Measurements from ENCODE around the gene SURF2.
A peak's percentile ranks its signal among the peaks of the same experiment; 100 is the strongest.
"Not testable (repeated sequence)": the region's sequence is repeated elsewhere in the genome, so short reads cannot be mapped to it uniquely, and the experiment has no call there.

The SURF2 gene

GRCh38 chr9:133329306-133330156 lies 26.8 kb upstream of the SURF2 start:
- peaks cover 13% of the 10 kb centered on the region for H3K4me1 ChIP-seq (ENCODE audit: control insufficient read depth, insufficient read depth, low read length)
- not testable (repeated sequence) for H3K9ac ChIP-seq (ENCODE audit: low read length); H3K36me3 ChIP-seq (ENCODE audit: control insufficient read depth, insufficient read depth, low read length); H3K4me3 ChIP-seq (ENCODE audit: low read length); H3K27me3 ChIP-seq (ENCODE audit: control insufficient read depth, insufficient read depth, low read length); H3K9me3 ChIP-seq (ENCODE audit: control insufficient read depth, low read length)

GRCh38 chr9:133331221-133331620 lies 25.1 kb upstream of the SURF2 start:
- H3K9ac ChIP-seq (ENCODE audit: low read length): no peak overlapping the region

GRCh38 chr9:133331641-133332380 lies 24.5 kb upstream of the SURF2 start:
- H3K4me1 ChIP-seq (ENCODE audit: control insufficient read depth, insufficient read depth, low read length): peaks cover 17% of the 10 kb centered on the region
- no peak overlapping the region for H3K9ac ChIP-seq (ENCODE audit: low read length)
- H3K27me3 ChIP-seq (ENCODE audit: control insufficient read depth, insufficient read depth, low read length): no peaks in the 10 kb centered on the region
- peaks cover 7% of the 10 kb centered on the region for H3K36me3 ChIP-seq (ENCODE audit: control insufficient read depth, insufficient read depth, low read length)
- no peaks in the 10 kb centered on the region for H3K9me3 ChIP-seq (ENCODE audit: control insufficient read depth, low read length)
- no peak overlapping the region for H3K4me3 ChIP-seq (ENCODE audit: low read length)

More at GRCh38 chr9:133331221-133331620, 25.1 kb upstream of the SURF2 start:
- Histone ChIP-seq H3K27me3 (ENCODE audit: control insufficient read depth, insufficient read depth, low read length) (no peaks in the 10 kb centered on the region), H3K9me3 (ENCODE audit: control insufficient read depth, low read length) (no peaks in the 10 kb centered on the region), H3K36me3 (ENCODE audit: control insufficient read depth, insufficient read depth, low read length) (peaks cover 7% of the 10 kb centered on the region), H3K4me1 (ENCODE audit: control insufficient read depth, insufficient read depth, low read length) (peaks cover 17% of the 10 kb centered on the region), H3K4me3 (ENCODE audit: low read length) (no peak overlapping the region)

GRCh38 chr9:133332381-133332730 lies 24.0 kb upstream of the SURF2 start:
- no peak overlapping the region for H3K4me3 ChIP-seq (ENCODE audit: low read length)
- H3K27me3 ChIP-seq (ENCODE audit: control insufficient read depth, insufficient read depth, low read length): no peaks in the 10 kb centered on the region
- H3K36me3 ChIP-seq (ENCODE audit: control insufficient read depth, insufficient read depth, low read length): peaks cover 7% of the 10 kb centered on the region
- H3K9me3 ChIP-seq (ENCODE audit: control insufficient read depth, low read length): no peaks in the 10 kb centered on the region
- no peak overlapping the region for H3K9ac ChIP-seq (ENCODE audit: low read length)
- peaks cover 17% of the 10 kb centered on the region for H3K4me1 ChIP-seq (ENCODE audit: control insufficient read depth, insufficient read depth, low read length)

GRCh38 chr9:133333011-133333410 lies 23.3 kb upstream of the SURF2 start:
- Histone ChIP-seq H3K36me3 (ENCODE audit: control insufficient read depth, insufficient read depth, low read length) (peaks cover 7% of the 10 kb centered on the region), H3K4me3 (ENCODE audit: low read length) (no peak overlapping the region), H3K4me1 (ENCODE audit: control insufficient read depth, insufficient read depth, low read length) (peaks cover 17% of the 10 kb centered on the region), H3K9ac (ENCODE audit: low read length) (no peak overlapping the region), H3K9me3 (ENCODE audit: control insufficient read depth, low read length) (no peaks in the 10 kb centered on the region), H3K27me3 (ENCODE audit: control insufficient read depth, insufficient read depth, low read length) (no peaks in the 10 kb centered on the region)

- Histone ChIP-seq H3K4me3 (ENCODE audit: low read length) (no peak overlapping the region), H3K4me1 (ENCODE audit: control insufficient read depth, insufficient read depth, low read length) (peaks cover 17% of the 10 kb centered on the region), H3K36me3 (ENCODE audit: control insufficient read depth, insufficient read depth, low read length) (peaks cover 7% of the 10 kb centered on the region), H3K27me3 (ENCODE audit: control insufficient read depth, insufficient read depth, low read length) (no peaks in the 10 kb centered on the region), H3K9ac (ENCODE audit: low read length) (peak overlapping the region; percentile 17), H3K9me3 (ENCODE audit: control insufficient read depth, low read length) (no peaks in the 10 kb centered on the region)
Observed at GRCh38 chr9:133333566-133333965, 22.8 kb upstream of the SURF2 start.

- H3K36me3 ChIP-seq (ENCODE audit: control insufficient read depth, insufficient read depth, low read length): peaks cover 7% of the 10 kb centered on the region
- H3K4me3 ChIP-seq (ENCODE audit: low read length): no peak overlapping the region
- H3K9me3 ChIP-seq (ENCODE audit: control insufficient read depth, low read length): no peaks in the 10 kb centered on the region
- peak overlapping the region; percentile 17 for H3K9ac ChIP-seq (ENCODE audit: low read length)
- peaks cover 17% of the 10 kb centered on the region for H3K4me1 ChIP-seq (ENCODE audit: control insufficient read depth, insufficient read depth, low read length)
- no peaks in the 10 kb centered on the region for H3K27me3 ChIP-seq (ENCODE audit: control insufficient read depth, insufficient read depth, low read length)
Observed at GRCh38 chr9:133334161-133334560, 22.2 kb upstream of the SURF2 start.

GRCh38 chr9:133334888-133335287 lies 21.5 kb upstream of the SURF2 start:
- peaks cover 17% of the 10 kb centered on the region for H3K4me1 ChIP-seq (ENCODE audit: control insufficient read depth, insufficient read depth, low read length)
- not testable (repeated sequence) for H3K9ac ChIP-seq (ENCODE audit: low read length); H3K36me3 ChIP-seq (ENCODE audit: control insufficient read depth, insufficient read depth, low read length); H3K27me3 ChIP-seq (ENCODE audit: control insufficient read depth, insufficient read depth, low read length); H3K9me3 ChIP-seq (ENCODE audit: control insufficient read depth, low read length); H3K4me3 ChIP-seq (ENCODE audit: low read length)

GRCh38 chr9:133335924-133336811 lies 20.2 kb upstream of the SURF2 start, which contains the start of gene SURF6:
Gene SURF6 (minus strand): TSS chr9:133336188. CDS start chr9:133336132, 56 bp downstream.
- peaks cover 8% of the 10 kb centered on the region for H3K36me3 ChIP-seq (ENCODE audit: control insufficient read depth, insufficient read depth, low read length)

GRCh38 chr9:133339641-133340040 lies 16.7 kb upstream of the SURF2 start:
- H3K36me3 ChIP-seq (ENCODE audit: control insufficient read depth, insufficient read depth, low read length): peaks cover 6% of the 10 kb centered on the region

More at GRCh38 chr9:133335924-133336811, 20.2 kb upstream of the SURF2 start, which contains the start of gene SURF6:
- peak within 1 kb of the TSS; percentile 69 for H3K9ac ChIP-seq (ENCODE audit: low read length)
- peaks cover 17% of the 10 kb centered on the region for H3K4me1 ChIP-seq (ENCODE audit: control insufficient read depth, insufficient read depth, low read length)
- no peaks in the 10 kb centered on the region for H3K9me3 ChIP-seq (ENCODE audit: control insufficient read depth, low read length)
- peak within 1 kb of the TSS; percentile 57 for H3K4me3 ChIP-seq (ENCODE audit: low read length)
- no peaks in the 10 kb centered on the region for H3K27me3 ChIP-seq (ENCODE audit: control insufficient read depth, insufficient read depth, low read length)

GRCh38 chr9:133340256-133340655 lies 16.1 kb upstream of the SURF2 start:
- Histone ChIP-seq H3K4me1 (ENCODE audit: control insufficient read depth, insufficient read depth, low read length) (no peaks in the 10 kb centered on the region), H3K36me3 (ENCODE audit: control insufficient read depth, insufficient read depth, low read length) (peaks cover 9% of the 10 kb centered on the region), H3K9me3 (ENCODE audit: control insufficient read depth, low read length) (no peaks in the 10 kb centered on the region), H3K27me3 (ENCODE audit: control insufficient read depth, insufficient read depth, low read length) (no peaks in the 10 kb centered on the region), H3K9ac (ENCODE audit: low read length) (no peak overlapping the region), H3K4me3 (ENCODE audit: low read length) (no peak overlapping the region)

More at GRCh38 chr9:133339641-133340040, 16.7 kb upstream of the SURF2 start:
- H3K27me3 ChIP-seq (ENCODE audit: control insufficient read depth, insufficient read depth, low read length): no peaks in the 10 kb centered on the region
- H3K9ac ChIP-seq (ENCODE audit: low read length): no peak overlapping the region
- peaks cover 2% of the 10 kb centered on the region for H3K4me1 ChIP-seq (ENCODE audit: control insufficient read depth, insufficient read depth, low read length)
- no peaks in the 10 kb centered on the region for H3K9me3 ChIP-seq (ENCODE audit: control insufficient read depth, low read length)
- H3K4me3 ChIP-seq (ENCODE audit: low read length): no peak overlapping the region

Data from mucosa of stomach (tissue), 1 donor.